Testis (tissue), 3 donors: Measurements from ENCODE around the gene SERTAD3. TPM values are rescaled to one million over a fixed set of nuclear protein-coding genes. Genes with fewer than 3 reads are reported as not detected.

Source experiments
- DNase-seq: peaks from one replicate; pipeline ENCODE4 v3.0.0-alpha.2; 2019
- H3K27ac ChIP-seq, 2 donors: fragments of 200-600 bp; sonication (generic); one replicate each; pipeline ENCODE4 v1.5.1; 2019
- H3K27me3 ChIP-seq: fragments of 200-600 bp; sonication (generic); one replicate; pipeline ENCODE4 v1.5.1; 2019
- H3K36me3 ChIP-seq: fragments of 200-600 bp; sonication (generic); one replicate; pipeline ENCODE4 v1.5.1; 2017; ENCODE audit warnings: low read depth; ENCODE audit errors: missing control alignments
- H3K4me1 ChIP-seq: fragments of 200-600 bp; sonication (generic); one replicate; pipeline ENCODE4 v1.5.1; 2019
- H3K4me3 ChIP-seq, 2 donors: fragments of 200-600 bp; sonication (generic); one replicate each; pipeline ENCODE4 v1.5.1; 2017 to 2019
- H3K9me3 ChIP-seq: fragments of 200-600 bp; sonication (generic); one replicate; pipeline ENCODE4 v1.5.1; 2017
- CTCF ChIP-seq, 3 experiments: fragments of 450-650 bp in 2 of 3; fragments of 200-600 bp in 1 of 3; sonication (generic) in 1 of 3; IDR thresholded peaks; one replicate each; pipeline ENCODE4 v1.5.1; 2016 to 2019; ENCODE audit warnings: antibody characterized with exemption in 3 of 3, mild to moderate bottlenecking in 2 of 3, moderate library complexity in 1 of 3
- POLR2A ChIP-seq: fragments of 450-650 bp; IDR thresholded peaks from one replicate; pipeline ENCODE4 v1.6.1; 2017; ENCODE audit warnings: antibody characterized with exemption, mild to moderate bottlenecking, moderate library complexity
- WGBS, 2 donors: methylation state at CpG; one replicate each; pipeline ENCODE4 v1.1.5; 2018; 5-methylcytosine and 5-hydroxymethylcytosine counted together
- intact Hi-C: fragments of 100-400 bp; cut with DNase I; formaldehyde crosslinking; loops from one replicate; pipeline ENCODE4 v1.15.1; 2023; ENCODE audit warnings: low total_unique reads
- polyA plus RNA-seq: library from polyadenylated mRNA; stranded (reverse); fragments of 350-450 nt; fragmentation: Illumina TruSeq; extraction: RNeasy Lipid Tissue Mini Kit (QIAGEN cat#74804); gene quantifications from one replicate; pipeline ENCODE4 v1.2.3, GENCODE V29; 2014; ENCODE audit warnings: low read depth, low replicate concordance; ENCODE audit not compliant: insufficient read depth
- total RNA-seq, 2 donors: library from RNA; depleted of rRNA; stranded (reverse); fragments of >200 nt; gene quantifications; one replicate each; pipeline ENCODE4 v1.2.3, GENCODE V29; 2016

Gene SERTAD3
- total and polyA plus RNA-seq, 3 donors from 2014 or later: 22.4 to 33.9 (median 24.3) TPM

GRCh38 chr19:40395956-40396355 is 48.2 kb downstream of the SERTAD3 start:
- Histone ChIP-seq H3K4me1 (peaks cover 10% of the 10 kb centered on the region), H3K9me3 (no peaks in the 10 kb centered on the region), H3K27me3 (no peaks in the 10 kb centered on the region), H3K27ac (no peak overlapping the region), H3K4me3 (no peak overlapping the region), H3K36me3 (no peaks in the 10 kb centered on the region)
- WGBS, 2 donors: 87 to 91% methylated on average over 8 to 14 of the region's 14 CpGs
- TF ChIP-seq POLR2A: no peak
- intact Hi-C loops: no loop called here
- no peak for DNase-seq

- Histone ChIP-seq H3K36me3 (no peaks in the 10 kb centered on the region), H3K4me3 (no peak overlapping the region), H3K27me3 (no peaks in the 10 kb centered on the region), H3K27ac (no peak overlapping the region), H3K9me3 (no peaks in the 10 kb centered on the region), H3K4me1 (peaks cover 10% of the 10 kb centered on the region)
- intact Hi-C loops: no loop called here
- TF ChIP-seq POLR2A: no peak
- TF ChIP-seq CTCF (IDR thresholded peaks at IDR 0.05): no peak
- DNase-seq: no peak
- 82 to 83% methylated on average over 8 to 12 of the region's 13 CpGs for WGBS, 2 donors
These were observed 49.3 kb downstream of the SERTAD3 start for GRCh38 chr19:40394816-40395210.

- Histone ChIP-seq H3K4me3 (no peak overlapping the region), H3K36me3 (no peaks in the 10 kb centered on the region), H3K27ac (no peak overlapping the region), H3K9me3 (no peaks in the 10 kb centered on the region), H3K27me3 (no peaks in the 10 kb centered on the region), H3K4me1 (peaks cover 10% of the 10 kb centered on the region)
- 93 to 94% methylated on average over 19 to 41 of the region's 41 CpGs for WGBS, 2 donors
- intact Hi-C loops: no loop called here
- DNase-seq: no peak
- no peak for TF ChIP-seq POLR2A
- TF ChIP-seq CTCF (IDR thresholded peaks at IDR 0.05): no peak
These were observed 50.0 kb downstream of the SERTAD3 start for GRCh38 chr19:40393894-40394815.

- H3K27me3 ChIP-seq: no peaks in the 10 kb centered on the region
- no peak overlapping the region for H3K27ac ChIP-seq
- no peak for TF ChIP-seq POLR2A
- no peak for TF ChIP-seq CTCF (IDR thresholded peaks at IDR 0.05)
- H3K4me3 ChIP-seq: no peak overlapping the region
- WGBS, 2 donors: 27 to 36% methylated on average over 9 of the region's 9 CpGs
- H3K4me1 ChIP-seq: peaks cover 10% of the 10 kb centered on the region
- intact Hi-C loops: no loop called here
- no peaks in the 10 kb centered on the region for H3K9me3 ChIP-seq
- DNase-seq: no peak
- no peaks in the 10 kb centered on the region for H3K36me3 ChIP-seq
These were observed 51.1 kb downstream of the SERTAD3 start for GRCh38 chr19:40392894-40393517.

- Histone ChIP-seq H3K9me3 (no peaks in the 10 kb centered on the region), H3K27ac (no peak overlapping the region), H3K36me3 (no peaks in the 10 kb centered on the region), H3K4me3 (no peak overlapping the region), H3K4me1 (peaks cover 10% of the 10 kb centered on the region), H3K27me3 (no peaks in the 10 kb centered on the region)
- 70 to 78% methylated on average over 8 of the region's 8 CpGs for WGBS, 2 donors
- no peak for TF ChIP-seq POLR2A
- TF ChIP-seq CTCF (IDR thresholded peaks at IDR 0.05): no peak
- no peak for DNase-seq
- intact Hi-C loops: no loop called here
These were observed 52.0 kb downstream of the SERTAD3 start for GRCh38 chr19:40392123-40392522.
